HUES64 (cell line): ENCODE results near the gene ZNF618.

Experiments used
- H3K27ac ChIP-seq: 2 replicates; pipeline ENCODE4 v1.7.0; 2013; ENCODE audit warnings: low read depth, low read length, inconsistent platforms
- H3K27me3 ChIP-seq: 2 replicates; pipeline ENCODE4 v1.6.1; 2013; ENCODE audit warnings: mild to moderate bottlenecking, low read length; ENCODE audit not compliant: insufficient read depth
- H3K36me3 ChIP-seq: 2 replicates; pipeline ENCODE4 v1.6.1; 2013; ENCODE audit warnings: mild to moderate bottlenecking, low read length; ENCODE audit not compliant: insufficient read depth
- H3K4me1 ChIP-seq: 2 replicates; pipeline ENCODE4 v1.6.1; 2013; ENCODE audit warnings: mild to moderate bottlenecking, low read length, moderate library complexity; ENCODE audit not compliant: insufficient read depth
- H3K4me3 ChIP-seq: 2 replicates; pipeline ENCODE4 v1.5.1; 2013; ENCODE audit warnings: mild to moderate bottlenecking, low read length, moderate library complexity
- H3K9ac ChIP-seq: 2 replicates; pipeline ENCODE4 v1.6.1; 2013; ENCODE audit warnings: mild to moderate bottlenecking, low read depth, low read length
- H3K9me3 ChIP-seq: 2 replicates; pipeline ENCODE4 v1.6.1; 2013; ENCODE audit warnings: low read depth, low read length; ENCODE audit not compliant: insufficient read depth
- WGBS: fragments of 150-250, 120-280 bp; methylation state at CpG from one replicate; pipeline ENCODE4 v1.1.7; 2013; ENCODE audit warnings: missing lambda C conversion rate; 5-methylcytosine and 5-hydroxymethylcytosine counted together

The ZNF618 gene

GRCh38 chr9:113989714-113990569 lies 113.8 kb downstream of the ZNF618 start:
- Histone ChIP-seq H3K9me3 (no peaks in the 10 kb centered on the region), H3K36me3 (peaks cover 16% of the 10 kb centered on the region; the same call in 1 of the 2 replicates), H3K4me1 (no peaks in the 10 kb centered on the region), H3K9ac (no peak overlapping the region), H3K27ac (no peak overlapping the region), H3K4me3 (no peak overlapping the region), H3K27me3 (no peaks in the 10 kb centered on the region)
- WGBS, result 92% methylated on average over 5 of the region's 5 CpGs

GRCh38 chr9:113990570-113990907 lies 114.4 kb downstream of the ZNF618 start:
- H3K9ac ChIP-seq, result no peak overlapping the region
- H3K27me3 ChIP-seq, result no peaks in the 10 kb centered on the region
- H3K36me3 ChIP-seq, result peaks cover 16% of the 10 kb centered on the region; the same call in 1 of the 2 replicates
- WGBS, result 78% methylated on average over 8 of the region's 8 CpGs
- no peak overlapping the region for H3K27ac ChIP-seq
- H3K4me3 ChIP-seq, result no peak overlapping the region
- no peaks in the 10 kb centered on the region for H3K9me3 ChIP-seq
- H3K4me1 ChIP-seq, result no peaks in the 10 kb centered on the region

GRCh38 chr9:113990975-113991471 lies 114.9 kb downstream of the ZNF618 start:
- no peak overlapping the region for H3K27ac ChIP-seq
- 92% methylated on average over 5 of the region's 5 CpGs for WGBS
- H3K27me3 ChIP-seq, result no peaks in the 10 kb centered on the region
- no peak overlapping the region for H3K9ac ChIP-seq
- no peak overlapping the region for H3K4me3 ChIP-seq
- no peaks in the 10 kb centered on the region for H3K9me3 ChIP-seq
- no peaks in the 10 kb centered on the region for H3K4me1 ChIP-seq
- peaks cover 16% of the 10 kb centered on the region; the same call in 1 of the 2 replicates for H3K36me3 ChIP-seq

GRCh38 chr9:113991714-113992113 lies 115.6 kb downstream of the ZNF618 start:
- no peak overlapping the region for H3K27ac ChIP-seq
- peaks cover 16% of the 10 kb centered on the region; the same call in 1 of the 2 replicates for H3K36me3 ChIP-seq
- H3K4me3 ChIP-seq, result no peak overlapping the region
- no peaks in the 10 kb centered on the region for H3K27me3 ChIP-seq
- H3K4me1 ChIP-seq, result no peaks in the 10 kb centered on the region
- H3K9ac ChIP-seq, result no peak overlapping the region
- H3K9me3 ChIP-seq, result no peaks in the 10 kb centered on the region
- 82% methylated on average over 3 of the region's 3 CpGs for WGBS

- WGBS, result 96% methylated on average over 14 of the region's 15 CpGs
- no peak overlapping the region for H3K27ac ChIP-seq
These were observed 116.3 kb downstream of the ZNF618 start for GRCh38 chr9:113992276-113992951.

GRCh38 chr9:113992994-113993393 lies 116.9 kb downstream of the ZNF618 start:
- H3K4me3 ChIP-seq, result no peak overlapping the region
- no peak overlapping the region for H3K9ac ChIP-seq
- no peaks in the 10 kb centered on the region for H3K27me3 ChIP-seq
- H3K36me3 ChIP-seq, result peaks cover 20% of the 10 kb centered on the region; the same call in 1 of the 2 replicates
- H3K9me3 ChIP-seq, result no peaks in the 10 kb centered on the region
- no peaks in the 10 kb centered on the region for H3K4me1 ChIP-seq
- 79% methylated on average over 6 of the region's 6 CpGs for WGBS
- no peak overlapping the region for H3K27ac ChIP-seq

More at GRCh38 chr9:113992276-113992951, 116.3 kb downstream of the ZNF618 start:
- Histone ChIP-seq H3K9ac (no peak overlapping the region), H3K36me3 (peaks cover 16% of the 10 kb centered on the region; the same call in 1 of the 2 replicates), H3K27me3 (no peaks in the 10 kb centered on the region), H3K4me1 (no peaks in the 10 kb centered on the region), H3K9me3 (no peaks in the 10 kb centered on the region), H3K4me3 (no peak overlapping the region)

- Histone ChIP-seq H3K27me3 (no peaks in the 10 kb centered on the region), H3K4me1 (no peaks in the 10 kb centered on the region), H3K9me3 (no peaks in the 10 kb centered on the region), H3K27ac (no peak overlapping the region), H3K4me3 (no peak overlapping the region), H3K9ac (no peak overlapping the region), H3K36me3 (peaks cover 11% of the 10 kb centered on the region; the same call in 1 of the 2 replicates)
- 91% methylated on average over 14 of the region's 14 CpGs for WGBS
These were observed 117.9 kb downstream of the ZNF618 start for GRCh38 chr9:113993838-113994540.

GRCh38 chr9:113995401-113995800 lies 119.3 kb downstream of the ZNF618 start:
- peaks cover 9% of the 10 kb centered on the region; the same call in 1 of the 2 replicates for H3K36me3 ChIP-seq
- no peak overlapping the region for H3K27ac ChIP-seq
- no peaks in the 10 kb centered on the region for H3K27me3 ChIP-seq
- H3K4me3 ChIP-seq, result no peak overlapping the region
- no peaks in the 10 kb centered on the region for H3K4me1 ChIP-seq
- H3K9me3 ChIP-seq, result no peaks in the 10 kb centered on the region
- H3K9ac ChIP-seq, result no peak overlapping the region
- 74% methylated on average over 4 of the region's 4 CpGs for WGBS

- WGBS, result 88% methylated on average over 3 of the region's 3 CpGs
- Histone ChIP-seq H3K4me1 (no peaks in the 10 kb centered on the region), H3K36me3 (peaks cover 12% of the 10 kb centered on the region; the same call in 1 of the 2 replicates), H3K4me3 (no peak overlapping the region), H3K27me3 (no peaks in the 10 kb centered on the region), H3K9me3 (no peaks in the 10 kb centered on the region), H3K9ac (no peak overlapping the region), H3K27ac (no peak overlapping the region)
These were observed 119.9 kb downstream of the ZNF618 start for GRCh38 chr9:113995963-113996362.

- 91% methylated on average over 6 of the region's 6 CpGs for WGBS
- no peak overlapping the region for H3K27ac ChIP-seq
These were observed 120.5 kb downstream of the ZNF618 start for GRCh38 chr9:113996531-113997001.

More at GRCh38 chr9:113996531-113997001, 120.5 kb downstream of the ZNF618 start:
- Histone ChIP-seq H3K36me3 (peaks cover 12% of the 10 kb centered on the region; the same call in 1 of the 2 replicates), H3K4me3 (no peak overlapping the region), H3K27me3 (no peaks in the 10 kb centered on the region), H3K9ac (no peak overlapping the region), H3K4me1 (no peaks in the 10 kb centered on the region), H3K9me3 (no peaks in the 10 kb centered on the region)
